ENCODE measurements around the gene BPGM.

GRCh38 chr7:134694299-134694698, 47.6 kb downstream of the BPGM start:
- TF ChIP-seq CTCF (IDR thresholded peaks at IDR 0.05; ENCODE audit: insufficient read depth, low read length, poor library complexity, severe bottlenecking) (no peak), EZH2phosphoT487 (conservative IDR thresholded peaks at IDR 0.05; ENCODE audit: low read length) (no peak)
